HG03442 (cell line): ENCODE data around the gene PATJ.
"Not testable (repeated sequence)": the region's sequence is repeated elsewhere in the genome, so short reads cannot be mapped to it uniquely, and the experiment has no call there.

Experiments used
- ATAC-seq: cut with Tn5 transposase; IDR thresholded peaks from one replicate; pipeline ENCODE4 v1.9.1; 2021; ENCODE audit warnings: mild to moderate bottlenecking, moderate library complexity; ENCODE audit not compliant: unreplicated experiment

PATJ gene

GRCh38 chr1:61935516-61935915 is 193.2 kb downstream of the PATJ start:
- ATAC-seq, result no peak

- ATAC-seq, result no peak
Measured at GRCh38 chr1:61936839-61937238, 194.6 kb downstream of the PATJ start.

- no peak for ATAC-seq
Measured at GRCh38 chr1:61941794-61942193, 199.5 kb downstream of the PATJ start.

- ATAC-seq, result no peak
Measured at GRCh38 chr1:61942856-61943255, 200.6 kb downstream of the PATJ start.

GRCh38 chr1:61948685-61949084 is 206.4 kb downstream of the PATJ start:
- ATAC-seq, result not testable (repeated sequence)

- no peak for ATAC-seq
Measured at GRCh38 chr1:61950418-61950817, 208.1 kb downstream of the PATJ start.

- ATAC-seq, result no peak
Measured at GRCh38 chr1:61951731-61952580, 209.7 kb downstream of the PATJ start.

GRCh38 chr1:61952675-61953074 is 210.4 kb downstream of the PATJ start:
- no peak for ATAC-seq

GRCh38 chr1:61953076-61953789 is 211.0 kb downstream of the PATJ start:
- no peak for ATAC-seq

GRCh38 chr1:61953790-61954150 is 211.5 kb downstream of the PATJ start:
- ATAC-seq, result no peak

GRCh38 chr1:61955261-61955660 is 213.0 kb downstream of the PATJ start:
- ATAC-seq, result no peak

- no peak for ATAC-seq
Measured at GRCh38 chr1:61956016-61956645, 213.9 kb downstream of the PATJ start.

GRCh38 chr1:61956784-61957183 is 214.5 kb downstream of the PATJ start:
- no peak for ATAC-seq

GRCh38 chr1:61961009-61961408 is 218.7 kb downstream of the PATJ start:
- no peak for ATAC-seq

GRCh38 chr1:61962631-61963030 is 220.4 kb downstream of the PATJ start:
- no peak for ATAC-seq

GRCh38 chr1:61966450-61967225 is 224.4 kb downstream of the PATJ start:
- not testable (repeated sequence) for ATAC-seq

- ATAC-seq, result no peak
Measured at GRCh38 chr1:61967750-61968149, 225.5 kb downstream of the PATJ start.

GRCh38 chr1:61968869-61969268 is 226.6 kb downstream of the PATJ start:
- no peak for ATAC-seq

GRCh38 chr1:61973100-61973837 is 231.0 kb downstream of the PATJ start:
- no peak for ATAC-seq

- no peak for ATAC-seq
Measured at GRCh38 chr1:61975638-61976037, 233.4 kb downstream of the PATJ start.
